ENCODE measurements around the gene PGAM2.
"Not testable (repeated sequence)": the region's sequence is repeated elsewhere in the genome, so short reads cannot be mapped to it uniquely, and the experiment has no call there.

The PGAM2 gene

GRCh38 chr7:44018857-44019807 is 46.2 kb downstream of the PGAM2 start:
- peak; percentile 99 for DNase-seq

DNA sequence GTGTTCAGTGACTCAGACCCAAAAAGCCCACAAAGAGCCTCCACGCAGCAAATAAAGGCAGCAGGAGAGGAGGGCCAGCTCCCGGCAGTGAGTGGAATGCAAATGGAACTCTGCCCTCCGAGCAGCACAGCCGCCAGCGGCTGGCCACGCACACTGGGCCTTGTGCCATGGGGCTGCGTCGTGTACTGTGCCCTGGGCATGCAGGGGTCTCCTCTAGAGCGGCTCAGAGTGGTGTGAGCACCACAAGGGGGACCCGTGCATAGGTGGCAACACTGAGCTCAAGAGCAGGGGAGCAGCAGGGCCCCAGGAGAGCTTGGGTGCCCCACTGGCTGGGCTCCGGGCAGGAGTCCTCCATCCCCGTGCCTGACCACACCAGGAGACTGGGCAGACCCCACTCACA is 50.3 kb downstream of the PGAM2 start:
- DNase-seq = not testable (repeated sequence)
